GM23338 (cell line): ENCODE measurements around the gene LIPG. TPM values are rescaled to one million over a fixed set of nuclear protein-coding genes. Genes with fewer than 3 reads are reported as not detected.

Experiments used
- ATAC-seq: fragments of 200-7000 bp; cut with Tn5 transposase; 3 replicates; pipeline ENCODE4 v1.9.1; 2020
- DNase-seq: peaks from one replicate; pipeline ENCODE4 v3.0.0-alpha.2; 2015; ENCODE audit warnings: low spot score
- H2AFZ ChIP-seq: fragments of 200-600 bp; sonication (generic); 2 replicates; pipeline ENCODE4 v1.8.0; 2016; ENCODE audit warnings: antibody characterized with exemption, mild to moderate bottlenecking, moderate library complexity
- H3F3A ChIP-seq: fragments of 200-600 bp; sonication (generic); replicated peaks from 2 replicates; pipeline ENCODE4 v1.8.0; 2017; ENCODE audit warnings: antibody characterized with exemption, mixed run types, low read depth
- H3K27ac ChIP-seq: fragments of 200-600 bp; sonication (generic); 2 replicates; pipeline ENCODE4 v1.6.1; 2016; ENCODE audit warnings: low read depth
- H3K27me3 ChIP-seq: fragments of 200-600 bp; sonication (generic); 2 replicates; pipeline ENCODE4 v1.8.0; 2016; ENCODE audit warnings: mild to moderate bottlenecking, mixed run types, moderate library complexity; ENCODE audit not compliant: insufficient read depth
- H3K36me3 ChIP-seq: fragments of 200-600 bp; sonication (generic); 2 replicates; pipeline ENCODE4 v1.8.0; 2016; ENCODE audit warnings: mild to moderate bottlenecking; ENCODE audit not compliant: insufficient read depth
- H3K4me1 ChIP-seq: fragments of 200-600 bp; sonication (generic); 2 replicates; pipeline ENCODE4 v1.8.0; 2016; ENCODE audit warnings: mild to moderate bottlenecking, moderate library complexity; ENCODE audit not compliant: insufficient read depth
- H3K4me2 ChIP-seq: fragments of 200-600 bp; sonication (generic); 2 replicates; pipeline ENCODE4 v1.7.1; 2017; ENCODE audit warnings: mixed run types
- H3K4me3 ChIP-seq: fragments of 200-600 bp; sonication (generic); 2 replicates; pipeline ENCODE4 v1.6.1; 2016; ENCODE audit warnings: mixed run types
- H3K79me2 ChIP-seq: fragments of 200-600 bp; sonication (generic); replicated peaks from 2 replicates; pipeline ENCODE4 v1.8.0; 2017; ENCODE audit warnings: mild to moderate bottlenecking; ENCODE audit not compliant: insufficient read depth
- H3K9me2 ChIP-seq: fragments of 200-600 bp; sonication (generic); 2 replicates; pipeline ENCODE4 v1.8.0; 2017; ENCODE audit not compliant: insufficient read depth
- H4K20me1 ChIP-seq: fragments of 200-600 bp; sonication (generic); replicated peaks from 2 replicates; pipeline ENCODE4 v1.8.0; 2017; ENCODE audit warnings: mild to moderate bottlenecking; ENCODE audit not compliant: insufficient read depth
- H3K27ac Mint-ChIP-seq: 2 replicates; pipeline ENCODE4 v1.8.0; 2020; ENCODE audit warnings: inconsistent platforms, mild to moderate bottlenecking, moderate library complexity, mixed read lengths
- H3K27me3 Mint-ChIP-seq: 3 replicates; pipeline ENCODE4 v1.8.0; 2022; ENCODE audit warnings: low read depth, mild to moderate bottlenecking, moderate library complexity, mixed read lengths, inconsistent platforms; ENCODE audit not compliant: insufficient read depth, poor library complexity
- H3K36me3 Mint-ChIP-seq: 3 replicates; pipeline ENCODE4 v1.8.0; 2021; ENCODE audit warnings: low read depth, mild to moderate bottlenecking, inconsistent platforms, moderate library complexity, mixed read lengths
- H3K4me1 Mint-ChIP-seq: 3 replicates; pipeline ENCODE4 v1.8.0; 2020; ENCODE audit warnings: mild to moderate bottlenecking, inconsistent platforms, mixed read lengths
- H3K4me3 Mint-ChIP-seq: 3 replicates; pipeline ENCODE4 v1.8.0; 2021; ENCODE audit warnings: moderate library complexity, mild to moderate bottlenecking, inconsistent platforms, mixed read lengths
- H3K9me3 Mint-ChIP-seq: 3 replicates; pipeline ENCODE4 v1.8.0; 2020; ENCODE audit warnings: moderate library complexity, mild to moderate bottlenecking, inconsistent platforms, mixed read lengths
- CREB1 ChIP-seq: fragments of 250-450 bp; sonication (Bioruptor Pico); IDR thresholded peaks from 2 replicates; pipeline ENCODE4 v1.5.0; 2020; ENCODE audit warnings: low read depth, mild to moderate bottlenecking, moderate library complexity
- CTCF ChIP-seq, 2 experiments: fragments of 200-600 bp in 1 of 2; sonication (generic) in 1 of 2; conservative IDR thresholded peaks; 2 replicates each; pipeline versions ENCODE4 v1.5.1 to v1.6.1; 2016 to 2017; ENCODE audit warnings: antibody characterized with exemption in 2 of 2, low read depth in 2 of 2, mild to moderate bottlenecking in 2 of 2, moderate library complexity in 1 of 2
- ETS1 ChIP-seq: IDR thresholded peaks from 2 replicates; pipeline ENCODE4 v1.6.1; 2016; ENCODE audit warnings: antibody characterized with exemption
- EZH2 ChIP-seq: fragments of 200-600 bp; sonication (generic); IDR thresholded peaks from one replicate; pipeline ENCODE4 v1.8.0; 2017; ENCODE audit warnings: antibody characterized with exemption, mild to moderate bottlenecking, low read depth; ENCODE audit not compliant: unreplicated experiment
- EZH2phosphoT487 ChIP-seq: fragments of 200-600 bp; sonication (generic); IDR thresholded peaks from one replicate; pipeline ENCODE4 v1.8.1; 2018; ENCODE audit warnings: antibody characterized with exemption; ENCODE audit not compliant: unreplicated experiment
- JUNB ChIP-seq: IDR thresholded peaks from one replicate; pipeline ENCODE4 v1.6.1; 2016; ENCODE audit warnings: antibody characterized with exemption; ENCODE audit not compliant: unreplicated experiment
- NANOG ChIP-seq: IDR thresholded peaks from 2 replicates; pipeline ENCODE4 v1.6.1; 2016; ENCODE audit warnings: antibody characterized with exemption, borderline replicate concordance
- POLR2AphosphoS5 ChIP-seq: IDR thresholded peaks from 2 replicates; pipeline ENCODE4 v1.6.1; 2016; ENCODE audit warnings: antibody characterized with exemption, low read depth
- STAT1 ChIP-seq: IDR thresholded peaks from one replicate; pipeline ENCODE4 v1.6.1; 2016; ENCODE audit warnings: antibody characterized with exemption; ENCODE audit not compliant: unreplicated experiment
- ZNF114 ChIP-seq: fragments of 250-450 bp; sonication (Bioruptor Pico); IDR thresholded peaks from 2 replicates; pipeline ENCODE4 v1.5.0; 2020; ENCODE audit warnings: mild to moderate bottlenecking, moderate library complexity
- ZNF331 ChIP-seq: fragments of 250-450 bp; sonication (Bioruptor Pico); IDR thresholded peaks from 2 replicates; pipeline ENCODE4 v1.5.0; 2020; ENCODE audit warnings: low read depth, mild to moderate bottlenecking, moderate library complexity
- ZNF462 ChIP-seq: fragments of 250-450 bp; sonication (Bioruptor Pico); IDR thresholded peaks from 2 replicates; pipeline ENCODE4 v1.5.0; 2020; ENCODE audit warnings: mild to moderate bottlenecking, moderate library complexity
- polyA plus RNA-seq: library from polyadenylated mRNA; unstranded; fragments of >200 nt; fragmentation: Nextera tagmentation; extraction: Ambion mirVana; gene quantifications from 2 replicates; pipeline ENCODE4 v1.2.1, GENCODE V29; 2016
- total RNA-seq: library from RNA; depleted of rRNA; stranded (reverse); fragments of >200 nt; shearing (Covaris generic); gene quantifications from 2 replicates; pipeline ENCODE4 v1.2.3, GENCODE V29; 2014

The LIPG gene
- total and polyA plus RNA-seq, 2 experiments from 2014 or later: 4.9 to 17.7 TPM

DNA sequence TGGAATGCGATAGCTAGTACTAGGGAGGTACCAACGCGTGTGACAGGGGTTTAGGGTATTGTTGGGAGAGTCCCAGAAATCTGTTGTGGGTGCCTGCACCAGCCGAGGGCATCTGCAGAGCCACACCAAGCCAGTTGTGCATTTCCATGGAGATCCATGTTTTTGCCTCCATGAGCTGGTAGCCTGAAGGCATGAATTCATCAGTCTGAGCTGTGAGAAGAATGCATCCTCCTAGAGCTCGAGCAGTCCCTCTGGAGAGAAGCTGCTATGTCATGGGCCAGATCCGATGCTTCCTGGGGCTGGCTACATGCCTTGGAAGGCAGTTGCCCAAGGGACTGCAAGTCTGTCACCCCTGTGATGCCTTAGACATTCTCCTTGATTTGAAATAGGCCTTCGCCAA, 57.9 kb downstream of the LIPG start:
- Histone ChIP-seq H3K4me1 (no peaks in the 10 kb centered on the region), H3K27me3 (no peaks in the 10 kb centered on the region), H4K20me1 (no peaks in the 10 kb centered on the region), H3K4me3 (no peak overlapping the region), H3K27ac (no peak overlapping the region), H3F3A (no peaks in the 10 kb centered on the region), H2AFZ (no peak overlapping the region; the same call in 1 of the 2 replicates), H3K4me2 (no peak overlapping the region), H3K36me3 (no peaks in the 10 kb centered on the region), H3K9me2 (0 out of 2 replicates have a peak, but pooled peaks cover 5% of the 10 kb centered on the region), H3K79me2 (no peaks in the 10 kb centered on the region)
- no peak for DNase-seq
- peaks cover 16% of the 10 kb centered on the region for H3K4me1 Mint-ChIP-seq
- no peak overlapping the region for H3K4me3 Mint-ChIP-seq
- H3K27ac Mint-ChIP-seq: no peak overlapping the region
- H3K9me3 Mint-ChIP-seq: no peaks in the 10 kb centered on the region
- ATAC-seq: no peak
- H3K36me3 Mint-ChIP-seq: no peaks in the 10 kb centered on the region
- peaks cover 15% of the 10 kb centered on the region for H3K27me3 Mint-ChIP-seq
- TF ChIP-seq POLR2AphosphoS5 (no peak), JUNB (no peak), EZH2phosphoT487 (no peak), CTCF (conservative IDR thresholded peaks at IDR 0.05; ENCODE audit: low read depth in 2 of 2) (no peak), STAT1 (no peak), ZNF114 (CRISPR knock-in tag) (no peak), EZH2 (no peak), CREB1 (CRISPR knock-in tag) (no peak)

GRCh38 chr18:49621301-49621700, 59.4 kb downstream of the LIPG start:
- Mint-ChIP-seq H3K27ac (no peak overlapping the region), H3K27me3 (peaks cover 11% of the 10 kb centered on the region), H3K36me3 (no peaks in the 10 kb centered on the region), H3K4me3 (no peak overlapping the region), H3K4me1 (peaks cover 10% of the 10 kb centered on the region), H3K9me3 (no peaks in the 10 kb centered on the region)
- ATAC-seq (no peak), DNase-seq (no peak)
- no peaks in the 10 kb centered on the region for H4K20me1 ChIP-seq
- H3K4me3 ChIP-seq: no peak overlapping the region
- no peaks in the 10 kb centered on the region for H3K9me2 ChIP-seq
- H3K27me3 ChIP-seq: no peaks in the 10 kb centered on the region
- H3F3A ChIP-seq: no peaks in the 10 kb centered on the region
- H3K79me2 ChIP-seq: no peaks in the 10 kb centered on the region
- H3K4me1 ChIP-seq: no peaks in the 10 kb centered on the region
- no peak overlapping the region for H3K27ac ChIP-seq
- H2AFZ ChIP-seq: no peak overlapping the region
- no peak overlapping the region for H3K4me2 ChIP-seq
- no peaks in the 10 kb centered on the region for H3K36me3 ChIP-seq
- no peak for TF ChIP-seq ETS1
- TF ChIP-seq NANOG: no peak
- no peak for TF ChIP-seq ZNF331 (CRISPR knock-in tag)
- TF ChIP-seq CREB1 (CRISPR knock-in tag): no peak
- TF ChIP-seq EZH2phosphoT487: no peak
- TF ChIP-seq POLR2AphosphoS5: no peak
- no peak for TF ChIP-seq JUNB
- no peak for TF ChIP-seq ZNF462 (CRISPR knock-in tag)
